H9 (cell line): ENCODE results near the gene KCNA3. TPM values are rescaled to one million over a fixed set of nuclear protein-coding genes. Genes with fewer than 3 reads are reported as not detected.

Source experiments
- DNase-seq: peaks from one replicate; pipeline ENCODE4 v3.0.0-alpha.2; 2017
- H2AFZ ChIP-seq: one replicate; pipeline ENCODE4 v1.6.1; 2013; ENCODE audit warnings: mild to moderate bottlenecking, low read length, control low read depth, moderate library complexity
- H2AK5ac ChIP-seq: 2 replicates; pipeline ENCODE4 v1.6.1; 2013; ENCODE audit warnings: low read length, control low read depth, mixed read lengths; ENCODE audit not compliant: insufficient read length
- H2BK120ac ChIP-seq: one replicate; pipeline ENCODE4 v1.6.1; 2013; ENCODE audit warnings: low read depth, mild to moderate bottlenecking, low read length, control low read depth, inconsistent platforms; ENCODE audit not compliant: poor library complexity, severe bottlenecking
- H2BK12ac ChIP-seq: 2 replicates; pipeline ENCODE4 v1.6.1; 2013; ENCODE audit warnings: low read length, control low read depth, mixed read lengths, low read depth; ENCODE audit not compliant: insufficient read length
- H2BK15ac ChIP-seq: 2 replicates; pipeline ENCODE4 v1.6.1; 2013; ENCODE audit warnings: low read depth, low read length, control low read depth
- H2BK20ac ChIP-seq: one replicate; pipeline ENCODE4 v1.6.1; 2013; ENCODE audit warnings: low read depth, mild to moderate bottlenecking, low read length, control low read depth, inconsistent platforms; ENCODE audit not compliant: poor library complexity, severe bottlenecking
- H2BK5ac ChIP-seq: 2 replicates; pipeline ENCODE4 v1.6.1; 2013; ENCODE audit warnings: low read length, control low read depth, mixed read lengths; ENCODE audit not compliant: insufficient read length
- H3K14ac ChIP-seq: 2 replicates; pipeline ENCODE4 v1.6.1; 2013; ENCODE audit warnings: low read length, control low read depth; ENCODE audit not compliant: insufficient read depth
- H3K18ac ChIP-seq: 2 replicates; pipeline ENCODE4 v1.6.1; 2013; ENCODE audit warnings: low read depth, mild to moderate bottlenecking, mixed read lengths, low read length, control low read depth; ENCODE audit not compliant: insufficient read length
- H3K23ac ChIP-seq: 2 replicates; pipeline ENCODE4 v1.6.1; 2013; ENCODE audit warnings: low read length, control low read depth, mixed read lengths, low read depth; ENCODE audit not compliant: insufficient read length
- H3K23me2 ChIP-seq: 2 replicates; pipeline ENCODE4 v1.6.1; 2013; ENCODE audit warnings: low read depth, mild to moderate bottlenecking, mixed read lengths, low read length, control low read depth; ENCODE audit not compliant: insufficient read length, poor library complexity, severe bottlenecking
- H3K27ac ChIP-seq: 2 replicates; pipeline ENCODE4 v1.5.1; 2013; ENCODE audit warnings: low read length, control low read depth, mixed read lengths, low read depth; ENCODE audit not compliant: insufficient read length
- H3K27me3 ChIP-seq: 2 replicates; pipeline ENCODE4 v1.6.1; 2013; ENCODE audit warnings: low read length, control low read depth, inconsistent platforms; ENCODE audit not compliant: insufficient read depth
- H3K4ac ChIP-seq: 2 replicates; pipeline ENCODE4 v1.6.1; 2013; ENCODE audit warnings: low read depth, mild to moderate bottlenecking, control low read depth, inconsistent platforms, low read length, moderate library complexity
- H3K4me1 ChIP-seq: 2 replicates; pipeline ENCODE4 v1.6.1; 2013; ENCODE audit warnings: low read length, control low read depth, inconsistent platforms; ENCODE audit not compliant: insufficient read depth
- H3K4me2 ChIP-seq: 2 replicates; pipeline ENCODE4 v1.6.1; 2013; ENCODE audit warnings: low read length, control low read depth, mixed read lengths; ENCODE audit not compliant: insufficient read length, insufficient read depth
- H3K56ac ChIP-seq: 2 replicates; pipeline ENCODE4 v1.6.1; 2013; ENCODE audit warnings: low read depth, mild to moderate bottlenecking, mixed read lengths, low read length, control low read depth; ENCODE audit not compliant: insufficient read length
- H3K79me1 ChIP-seq: 2 replicates; pipeline ENCODE4 v1.6.1; 2013; ENCODE audit warnings: low read depth, mild to moderate bottlenecking, moderate library complexity, low read length, control low read depth, inconsistent platforms; ENCODE audit not compliant: insufficient read depth, poor library complexity, severe bottlenecking
- H3K79me2 ChIP-seq: 2 replicates; pipeline ENCODE4 v1.6.1; 2013; ENCODE audit warnings: low read length, control low read depth, inconsistent platforms; ENCODE audit not compliant: insufficient read depth
- H3K9ac ChIP-seq: 2 replicates; pipeline ENCODE4 v1.6.1; 2013; ENCODE audit warnings: low read length, control low read depth, mixed read lengths; ENCODE audit not compliant: insufficient read length; ENCODE audit errors: extremely low read depth
- H3K9me3 ChIP-seq: one replicate; pipeline ENCODE4 v1.6.1; 2013; ENCODE audit warnings: low read depth, low read length, inconsistent platforms; ENCODE audit not compliant: control insufficient read depth
- H3T11ph ChIP-seq: one replicate; pipeline ENCODE4 v1.6.1; 2013; ENCODE audit warnings: mild to moderate bottlenecking, low read length, control low read depth, inconsistent platforms
- H4K20me1 ChIP-seq: one replicate; pipeline ENCODE4 v1.6.1; 2013; ENCODE audit not compliant: control insufficient read depth, insufficient read length, insufficient read depth
- H4K5ac ChIP-seq: 2 replicates; pipeline ENCODE4 v1.6.1; 2013; ENCODE audit warnings: low read depth, mild to moderate bottlenecking, mixed read lengths, low read length, control low read depth; ENCODE audit not compliant: insufficient read length
- H4K8ac ChIP-seq: replicated peaks from 2 replicates; pipeline ENCODE4 v1.6.1; 2013; ENCODE audit warnings: low read length, control low read depth, mixed read lengths, low read depth; ENCODE audit not compliant: insufficient read length
- H4K91ac ChIP-seq: 2 replicates; pipeline ENCODE4 v1.6.1; 2013; ENCODE audit warnings: low read depth, mild to moderate bottlenecking, moderate library complexity, mixed read lengths, low read length, control low read depth; ENCODE audit not compliant: insufficient read length
- H3K27ac Mint-ChIP-seq, 3 experiments: 2 replicates in 2 of 3; 3 replicates in 1 of 3; pipeline ENCODE4 v1.8.0; 2020 to 2021; ENCODE audit warnings: mixed read lengths in 3 of 3, mild to moderate bottlenecking in 1 of 3, moderate library complexity in 1 of 3
- H3K27me3 Mint-ChIP-seq: 2 replicates; pipeline ENCODE4 v1.8.0; 2021; ENCODE audit warnings: low read depth, mild to moderate bottlenecking, moderate library complexity, mixed read lengths
- H3K36me3 Mint-ChIP-seq, 3 experiments: 2 replicates in 2 of 3; 3 replicates in 1 of 3; pipeline ENCODE4 v1.8.0; 2020 to 2021; ENCODE audit warnings: low read depth in 3 of 3, mixed read lengths in 3 of 3; ENCODE audit not compliant: insufficient read depth in 1 of 3
- H3K4me1 Mint-ChIP-seq, 2 experiments: 2 replicates each; pipeline ENCODE4 v1.8.0; 2020; ENCODE audit warnings: mixed read lengths in 2 of 2
- H3K4me3 Mint-ChIP-seq, 2 experiments: 2 replicates in 1 of 2; 3 replicates in 1 of 2; pipeline ENCODE4 v1.8.0; 2020 to 2021; ENCODE audit warnings: mild to moderate bottlenecking in 2 of 2, mixed read lengths in 2 of 2, moderate library complexity in 1 of 2
- H3K9me3 Mint-ChIP-seq, 2 experiments: 2 replicates in 1 of 2; 3 replicates in 1 of 2; pipeline ENCODE4 v1.8.0; 2020; ENCODE audit warnings: mild to moderate bottlenecking in 2 of 2, mixed read lengths in 2 of 2, moderate library complexity in 1 of 2
- WGBS: extraction: QIAGEN DNeasy Blood & Tissue Kit; methylation state at CpG from one replicate; pipeline ENCODE4 v1.1.7; 2013; ENCODE audit warnings: missing lambda C conversion rate, low lambda C conversion rate, mixed read lengths; ENCODE audit not compliant: insufficient read length; ENCODE audit errors: extremely low coverage; 5-methylcytosine and 5-hydroxymethylcytosine counted together
- total RNA-seq: library from RNA; stranded (reverse); gene quantifications from 2 replicates; pipeline ENCODE4 v1.2.1, GENCODE V29; 2021
- TF ChIP-seq, protein P1 (sequence below): fragments of 200-600 bp; sonication (generic); conservative IDR thresholded peaks from 3 replicates; pipeline ENCODE4 v1.8.0; 2021; ENCODE audit warnings: antibody characterized with exemption, mild to moderate bottlenecking

The KCNA3 gene
- total RNA-seq, 1 experiment from 2014 or later = 0.92 TPM

DNA sequence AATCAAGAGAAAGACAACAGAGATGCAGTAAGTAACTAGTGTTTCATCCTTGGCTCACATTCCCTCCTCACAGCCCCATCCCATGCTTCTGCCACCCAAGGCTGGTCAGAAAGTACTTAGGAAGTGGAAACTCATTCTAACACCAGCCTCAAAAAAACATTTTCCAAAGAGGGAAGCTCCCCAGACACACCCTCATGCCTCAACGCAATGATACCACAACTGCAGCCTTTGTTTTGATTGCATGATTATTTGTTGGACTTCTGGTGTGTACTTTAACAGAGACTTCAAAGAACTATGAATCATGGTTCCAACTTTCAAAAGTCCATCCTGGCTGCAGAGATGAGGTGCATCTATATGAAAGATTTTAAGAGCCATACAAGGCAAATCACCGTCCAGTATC, 45.2 kb upstream of the KCNA3 start:
- H3K4me1 Mint-ChIP-seq = no peaks in the 10 kb centered on the region
- Histone ChIP-seq H3K9me3 (no peaks in the 10 kb centered on the region), H3K23me2 (no peaks in the 10 kb centered on the region), H3K4ac (no peak overlapping the region), H2BK12ac (no peak overlapping the region), H2BK120ac (no peak overlapping the region), H3K79me2 (no peaks in the 10 kb centered on the region), H3K14ac (no peak overlapping the region), H2AFZ (no peak overlapping the region), H3K27ac (no peak overlapping the region), H4K91ac (no peak overlapping the region), H3K4me2 (no peak overlapping the region), H3K18ac (no peak overlapping the region), H4K5ac (no peak overlapping the region), H2BK5ac (no peak overlapping the region), H2AK5ac (no peak overlapping the region), H3K56ac (no peak overlapping the region), H4K8ac (no peak overlapping the region), H3K79me1 (no peaks in the 10 kb centered on the region), H3K4me1 (no peaks in the 10 kb centered on the region), H3T11ph (no peak overlapping the region), H3K9ac (no peak overlapping the region), H3K23ac (no peak overlapping the region), H3K27me3 (no peaks in the 10 kb centered on the region), H2BK15ac (no peak overlapping the region), H4K20me1 (no peaks in the 10 kb centered on the region), H2BK20ac (no peak overlapping the region)
- no peak overlapping the region for H3K4me3 Mint-ChIP-seq
- no CpG with 5 or more reads among the region's 2 CpGs for WGBS
- H3K9me3 Mint-ChIP-seq = no peaks in the 10 kb centered on the region
- DNase-seq = no peak
- no peaks in the 10 kb centered on the region for H3K36me3 Mint-ChIP-seq
- no peak overlapping the region for H3K27ac Mint-ChIP-seq
- TF ChIP-seq, protein P1, sequence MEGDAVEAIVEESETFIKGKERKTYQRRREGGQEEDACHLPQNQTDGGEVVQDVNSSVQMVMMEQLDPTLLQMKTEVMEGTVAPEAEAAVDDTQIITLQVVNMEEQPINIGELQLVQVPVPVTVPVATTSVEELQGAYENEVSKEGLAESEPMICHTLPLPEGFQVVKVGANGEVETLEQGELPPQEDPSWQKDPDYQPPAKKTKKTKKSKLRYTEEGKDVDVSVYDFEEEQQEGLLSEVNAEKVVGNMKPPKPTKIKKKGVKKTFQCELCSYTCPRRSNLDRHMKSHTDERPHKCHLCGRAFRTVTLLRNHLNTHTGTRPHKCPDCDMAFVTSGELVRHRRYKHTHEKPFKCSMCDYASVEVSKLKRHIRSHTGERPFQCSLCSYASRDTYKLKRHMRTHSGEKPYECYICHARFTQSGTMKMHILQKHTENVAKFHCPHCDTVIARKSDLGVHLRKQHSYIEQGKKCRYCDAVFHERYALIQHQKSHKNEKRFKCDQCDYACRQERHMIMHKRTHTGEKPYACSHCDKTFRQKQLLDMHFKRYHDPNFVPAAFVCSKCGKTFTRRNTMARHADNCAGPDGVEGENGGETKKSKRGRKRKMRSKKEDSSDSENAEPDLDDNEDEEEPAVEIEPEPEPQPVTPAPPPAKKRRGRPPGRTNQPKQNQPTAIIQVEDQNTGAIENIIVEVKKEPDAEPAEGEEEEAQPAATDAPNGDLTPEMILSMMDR = no peak
- H3K27me3 Mint-ChIP-seq = peaks cover 24% of the 10 kb centered on the region
